ENCODE data around the gene CLEC18C. TPM values are rescaled to one million over a fixed set of nuclear protein-coding genes. Genes with fewer than 3 reads are reported as not detected.

CLEC18C gene
- total RNA-seq, 1 donor, result 0.36 TPM

Small RNA genes within 50 kb of the gene (small RNA-seq; reads per million reads assigned to genes)
- gene AC009060.2, result not detected

Other genes with a start within 250 kb of the CLEC18C start
- 0.29 and 1.1 TPM in 2 replicates for gene CLEC18A, start 222.5 kb upstream of the CLEC18C start, total RNA-seq
- 23.2 and 34.2 TPM in 2 replicates for gene PDPR, start 59.5 kb upstream of the CLEC18C start, total RNA-seq
- 37.7 and 47.4 TPM in 2 replicates for gene EXOSC6, start 78.2 kb downstream of the CLEC18C start, total RNA-seq
- 197 and 213 TPM in 2 replicates for gene AARS1, start 115.7 kb downstream of the CLEC18C start, total RNA-seq
- 30.6 and 42.7 TPM in 2 replicates for gene DDX19B, start 125.4 kb downstream of the CLEC18C start, total RNA-seq
- 35.4 and 43.1 TPM in 2 replicates for gene DDX19A, start 173.1 kb downstream of the CLEC18C start, total RNA-seq